Activated CD4-positive, alpha-beta memory T cell treated with anti-CD3 and anti-CD28 coated beads, Interleukin-2, amount 10 ng/mL, durations not matched to agents 7 days and 5 days (primary cell): Measurements from ENCODE around the gene MEGF6. TPM values are rescaled to one million over a fixed set of nuclear protein-coding genes. Genes with fewer than 3 reads are reported as not detected.
A peak's percentile ranks its signal among the peaks of the same experiment; 100 is the strongest.

Experiments used
- CTCF ChIA-PET: fragments of 350-600 bp; sonication (Branson Sonifier 250); formaldehyde crosslinking; loops from one replicate; lab custom pipeline; 2021; ENCODE audit warnings: antibody characterized with exemption, inconsistent platforms; lab: Charles Lee
- POLR2A ChIA-PET: fragments of 350-600 bp; sonication (Branson Sonifier 250); formaldehyde crosslinking; loops from one replicate; lab custom pipeline; 2021; ENCODE audit warnings: antibody characterized with exemption; lab: Charles Lee
- DNase-seq: peaks from one replicate; pipeline ENCODE4 v3.0.0-alpha.2; 2020
- H3K27ac Mint-ChIP-seq: one replicate; pipeline ENCODE4 v1.8.0; 2021; ENCODE audit warnings: mild to moderate bottlenecking, mixed read lengths
- H3K27me3 Mint-ChIP-seq: one replicate; pipeline ENCODE4 v1.8.0; 2021; ENCODE audit warnings: mixed read lengths
- H3K36me3 Mint-ChIP-seq: one replicate; pipeline ENCODE4 v1.8.0; 2021; ENCODE audit warnings: low read depth, mixed read lengths
- H3K4me1 Mint-ChIP-seq: one replicate; pipeline ENCODE4 v1.8.0; 2021; ENCODE audit warnings: mixed read lengths
- H3K4me3 Mint-ChIP-seq: one replicate; pipeline ENCODE4 v1.8.0; 2021; ENCODE audit warnings: mild to moderate bottlenecking, mixed read lengths
- H3K9me3 Mint-ChIP-seq: one replicate; pipeline ENCODE4 v1.8.0; 2021; ENCODE audit warnings: mixed read lengths
- total RNA-seq, 2 experiments: library from RNA; stranded (reverse); gene quantifications; one replicate each; pipeline ENCODE4 v1.2.3, GENCODE V29; 2021

MEGF6 gene
- total RNA-seq, 2 experiments from 2014 or later = 15.6 to 20.2 TPM

DNA sequence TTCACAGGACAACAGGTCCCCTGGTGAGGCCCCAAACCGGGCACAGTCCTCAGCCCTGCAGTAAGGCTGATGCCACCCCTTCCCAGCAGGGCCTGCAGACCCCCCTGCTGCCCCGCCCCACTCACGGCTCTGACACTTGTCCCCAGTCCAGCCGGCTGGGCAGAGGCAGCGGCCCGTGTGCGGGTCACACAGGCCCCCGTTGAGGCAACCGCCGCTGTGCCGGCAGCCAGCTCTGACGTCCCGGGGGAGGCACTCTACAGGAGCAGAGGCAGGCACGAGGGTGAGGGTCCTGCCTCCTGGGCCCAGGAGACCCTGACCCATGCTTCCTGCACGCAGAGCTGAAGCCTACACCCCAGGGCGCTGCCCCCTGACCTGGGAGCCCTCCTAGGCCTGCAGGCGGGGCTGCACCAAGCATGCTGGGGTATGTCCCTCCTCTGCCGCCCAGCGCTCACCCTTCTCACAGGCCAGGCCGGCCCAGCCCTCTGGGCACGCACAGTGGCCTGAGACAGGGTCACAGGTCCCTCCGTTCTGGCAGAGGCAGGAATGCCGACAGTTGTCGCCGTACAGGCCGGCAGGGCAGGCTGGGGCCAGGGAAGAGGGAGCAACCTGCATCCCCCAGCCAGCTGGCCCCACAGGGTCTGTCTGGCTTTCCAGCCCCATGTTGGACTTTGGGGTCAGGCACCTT, 112.9 kb downstream of the MEGF6 start:
- H3K4me3 Mint-ChIP-seq = no peak overlapping the region
- H3K36me3 Mint-ChIP-seq = no peaks in the 10 kb centered on the region
- POLR2A ChIA-PET = no interaction called here
- CTCF ChIA-PET = no interaction called here
- no peaks in the 10 kb centered on the region for H3K9me3 Mint-ChIP-seq
- no peak overlapping the region for H3K27ac Mint-ChIP-seq
- no peaks in the 10 kb centered on the region for H3K4me1 Mint-ChIP-seq
- no peak for DNase-seq
- no peaks in the 10 kb centered on the region for H3K27me3 Mint-ChIP-seq

DNA sequence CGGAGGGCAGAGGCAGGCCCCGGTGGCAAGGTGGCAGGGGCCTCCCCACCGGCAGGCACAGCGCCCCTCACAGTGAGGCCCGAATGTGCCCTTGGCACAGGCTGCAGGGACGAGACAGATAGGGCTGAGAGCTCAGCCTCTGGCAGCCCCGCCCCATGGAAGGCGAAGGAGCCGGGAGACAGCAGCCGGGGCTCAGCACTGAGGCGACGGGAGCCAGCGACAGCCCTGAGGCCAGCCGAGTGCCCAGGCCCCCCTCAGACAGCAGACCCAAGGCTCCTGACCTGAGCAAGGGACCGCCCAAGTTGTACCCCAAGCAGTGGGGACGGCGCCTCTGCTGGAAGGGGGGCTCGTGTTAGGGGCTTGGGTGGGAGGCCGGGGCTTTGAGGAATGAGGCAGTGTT, 113.8 kb downstream of the MEGF6 start:
- DNase-seq = no peak
- no peaks in the 10 kb centered on the region for H3K36me3 Mint-ChIP-seq
- no peak overlapping the region for H3K4me3 Mint-ChIP-seq
- H3K27ac Mint-ChIP-seq = no peak overlapping the region
- H3K9me3 Mint-ChIP-seq = no peaks in the 10 kb centered on the region
- H3K27me3 Mint-ChIP-seq = no peaks in the 10 kb centered on the region
- CTCF ChIA-PET = no interaction called here
- POLR2A ChIA-PET = no interaction called here
- H3K4me1 Mint-ChIP-seq = no peaks in the 10 kb centered on the region

DNA sequence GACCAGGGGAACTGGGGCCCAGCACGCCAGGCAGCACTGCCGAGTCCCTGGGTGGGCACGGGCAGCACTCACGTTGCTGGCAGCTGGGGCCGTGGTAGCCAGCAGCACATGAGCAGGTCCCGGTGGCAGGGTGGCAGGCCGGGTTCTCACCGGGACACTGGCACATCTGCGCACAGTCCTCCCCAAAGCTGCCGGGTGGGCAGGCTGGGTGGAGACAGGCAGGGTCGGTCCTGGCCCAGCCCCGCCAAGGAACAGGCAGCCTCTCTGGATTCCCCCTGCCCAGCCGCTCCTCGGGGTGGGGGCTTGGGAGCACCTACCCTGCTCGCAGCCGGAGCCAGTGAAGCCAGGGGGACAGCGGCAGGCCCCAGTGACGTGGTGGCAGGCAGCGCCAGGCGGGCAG, 114.4 kb downstream of the MEGF6 start:
- POLR2A ChIA-PET = no interaction called here
- no peak for DNase-seq
- H3K36me3 Mint-ChIP-seq = no peaks in the 10 kb centered on the region
- CTCF ChIA-PET = no interaction called here
- H3K9me3 Mint-ChIP-seq = no peaks in the 10 kb centered on the region
- no peaks in the 10 kb centered on the region for H3K27me3 Mint-ChIP-seq
- no peak overlapping the region for H3K4me3 Mint-ChIP-seq
- H3K4me1 Mint-ChIP-seq = no peaks in the 10 kb centered on the region
- no peak overlapping the region for H3K27ac Mint-ChIP-seq

DNA sequence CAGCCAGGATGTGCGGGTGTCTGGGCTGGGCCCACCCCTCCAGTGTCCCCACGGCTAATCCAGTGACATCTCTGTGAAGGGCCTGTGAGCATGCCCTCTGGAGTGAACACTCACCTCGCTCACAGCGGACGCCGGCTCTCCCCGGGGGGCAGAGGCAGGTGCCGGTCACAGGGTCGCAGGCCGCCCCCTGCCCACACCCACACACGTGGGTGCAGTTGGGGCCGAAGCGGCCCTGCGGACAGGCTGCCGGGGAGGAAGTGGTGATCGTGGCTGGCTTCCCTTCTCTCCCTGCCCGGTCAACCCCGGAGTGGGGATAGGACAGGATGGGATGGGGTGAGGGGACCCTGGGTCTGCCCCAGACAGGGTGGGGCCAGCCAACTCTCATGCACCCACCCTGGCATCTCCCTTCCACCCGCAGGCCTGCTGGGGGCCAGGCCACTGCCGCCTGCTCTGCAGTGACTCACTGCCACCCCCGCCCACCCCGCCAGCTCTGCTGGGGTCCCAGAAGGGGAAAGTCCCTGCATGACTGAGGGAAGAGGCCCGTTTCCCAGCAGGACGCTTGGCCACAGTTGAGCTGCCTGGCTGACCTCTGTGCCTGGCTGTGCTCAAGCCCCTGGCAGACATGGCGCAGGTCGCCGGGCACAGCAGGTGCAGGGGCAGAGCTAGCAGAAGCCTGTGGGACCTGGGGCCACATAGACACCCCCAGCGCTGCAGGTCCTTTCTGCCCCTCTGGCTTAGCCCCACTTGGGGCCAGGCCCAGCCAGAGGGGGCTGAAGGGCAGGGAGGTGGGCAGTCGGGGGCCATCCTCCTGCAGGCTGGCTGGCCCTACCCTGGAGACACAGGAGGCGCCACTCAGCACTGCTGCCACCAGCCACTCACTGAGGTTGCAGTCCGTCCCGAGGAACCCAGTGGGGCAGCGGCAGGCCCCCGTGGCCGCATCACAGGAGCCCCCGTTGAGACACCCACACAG, 115.2 kb downstream of the MEGF6 start:
- Mint-ChIP-seq H3K9me3 (no peaks in the 10 kb centered on the region), H3K27me3 (no peaks in the 10 kb centered on the region), H3K27ac (no peak overlapping the region), H3K36me3 (no peaks in the 10 kb centered on the region), H3K4me1 (peaks cover 2% of the 10 kb centered on the region), H3K4me3 (no peak overlapping the region)
- POLR2A ChIA-PET = no interaction called here
- CTCF ChIA-PET = no interaction called here
- no peak for DNase-seq

DNA sequence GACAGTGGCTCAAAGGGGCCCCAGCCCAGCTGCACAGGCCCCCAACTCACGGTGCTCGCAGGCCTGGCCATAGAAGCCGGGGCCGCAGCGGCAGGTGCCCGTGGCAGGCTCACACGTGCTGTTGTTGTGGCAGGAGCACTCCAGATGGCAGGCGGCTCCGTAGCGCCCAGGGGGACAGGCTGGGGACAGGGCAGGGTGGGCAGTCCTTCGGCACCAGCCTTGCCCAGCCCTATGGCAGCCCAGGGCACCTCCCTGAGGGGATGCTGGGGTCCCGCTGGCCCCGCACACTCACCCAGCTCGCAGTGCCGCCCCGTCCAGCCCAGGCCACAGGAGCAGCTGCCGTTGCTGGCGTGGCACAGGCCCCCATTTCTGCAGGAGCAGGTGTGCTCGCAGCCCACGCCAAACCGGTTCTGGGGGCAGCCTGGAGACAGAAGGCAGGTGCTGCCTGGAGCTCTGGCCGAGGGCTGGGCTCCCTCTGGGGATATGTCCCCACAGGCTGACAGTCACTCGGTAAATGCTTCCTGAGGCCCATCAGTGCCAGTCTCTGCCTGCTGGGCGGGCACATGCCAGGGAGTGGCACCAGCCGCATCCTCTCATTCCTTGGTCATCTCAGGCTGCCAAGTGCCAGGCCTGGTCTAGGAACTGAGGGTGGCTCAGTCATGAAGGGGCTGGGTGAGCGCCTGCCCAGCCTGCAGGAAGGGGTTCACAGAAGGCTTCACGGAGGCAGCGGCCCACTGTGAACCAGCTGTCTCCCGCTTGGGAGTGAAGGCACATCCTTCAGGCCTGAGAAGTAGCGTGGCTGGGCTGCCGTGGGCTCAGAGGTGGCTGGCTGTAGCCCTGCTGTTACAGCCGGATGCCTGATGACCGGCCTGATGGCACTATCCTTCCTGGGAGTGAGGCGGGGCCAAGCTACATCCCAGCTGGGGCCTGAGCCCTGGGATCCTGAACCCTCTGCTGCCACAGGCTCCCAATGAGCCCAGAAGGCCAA, 116.7 kb downstream of the MEGF6 start:
- CTCF ChIA-PET = no interaction called here
- H3K27ac Mint-ChIP-seq = no peak overlapping the region
- H3K36me3 Mint-ChIP-seq = no peaks in the 10 kb centered on the region
- DNase-seq = no peak
- no peaks in the 10 kb centered on the region for H3K27me3 Mint-ChIP-seq
- peaks cover 2% of the 10 kb centered on the region for H3K4me1 Mint-ChIP-seq
- POLR2A ChIA-PET = no interaction called here
- H3K9me3 Mint-ChIP-seq = no peaks in the 10 kb centered on the region
- H3K4me3 Mint-ChIP-seq = no peak overlapping the region

DNA sequence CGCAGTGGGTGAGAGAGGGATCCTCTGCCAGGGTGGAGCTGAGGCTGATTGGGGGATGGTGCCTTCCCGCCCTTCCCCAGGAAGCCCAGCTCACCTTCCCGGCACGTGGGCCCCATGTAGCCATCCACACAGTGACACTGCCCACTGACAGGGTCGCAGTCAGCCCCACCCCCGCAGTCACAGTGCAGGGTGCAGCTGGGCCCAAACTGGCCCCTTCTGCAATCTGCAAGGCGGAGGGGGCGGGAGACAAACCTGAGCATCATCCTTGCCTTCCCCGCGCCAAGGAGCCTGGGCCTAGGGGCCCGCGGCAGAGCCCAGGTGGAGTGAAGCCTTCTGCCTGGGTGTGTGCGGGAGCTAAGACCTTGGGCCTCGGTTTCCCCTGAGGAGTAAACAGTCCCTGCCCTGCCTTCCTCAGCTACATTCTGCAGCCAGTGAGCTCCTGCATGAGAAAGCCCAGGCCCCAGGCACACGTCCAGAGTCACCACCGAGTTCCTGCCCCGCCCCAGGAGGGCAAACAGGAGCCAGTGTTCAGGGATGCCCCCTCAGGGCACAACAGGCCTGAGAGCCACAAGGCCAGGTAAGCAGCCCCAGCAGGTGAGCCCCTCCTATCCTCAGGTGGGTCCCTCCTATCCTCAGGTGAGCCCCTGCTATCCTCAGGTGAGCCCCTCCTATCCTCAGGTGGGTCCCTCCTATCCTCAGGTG, 118.6 kb downstream of the MEGF6 start:
- no peak for DNase-seq
- H3K4me3 Mint-ChIP-seq = no peak overlapping the region
- no peaks in the 10 kb centered on the region for H3K9me3 Mint-ChIP-seq
- no peaks in the 10 kb centered on the region for H3K27me3 Mint-ChIP-seq
- H3K4me1 Mint-ChIP-seq = peaks cover 2% of the 10 kb centered on the region
- no peak overlapping the region for H3K27ac Mint-ChIP-seq
- ChIA-PET POLR2A (no interaction called here), CTCF (interaction anchor here (1.2 kb wide), 2 partner anchors 127 to 232 kb away, joined by 3 to 5 read pairs; no protein-coding TSS in a partner anchor)
- no peaks in the 10 kb centered on the region for H3K36me3 Mint-ChIP-seq

DNA sequence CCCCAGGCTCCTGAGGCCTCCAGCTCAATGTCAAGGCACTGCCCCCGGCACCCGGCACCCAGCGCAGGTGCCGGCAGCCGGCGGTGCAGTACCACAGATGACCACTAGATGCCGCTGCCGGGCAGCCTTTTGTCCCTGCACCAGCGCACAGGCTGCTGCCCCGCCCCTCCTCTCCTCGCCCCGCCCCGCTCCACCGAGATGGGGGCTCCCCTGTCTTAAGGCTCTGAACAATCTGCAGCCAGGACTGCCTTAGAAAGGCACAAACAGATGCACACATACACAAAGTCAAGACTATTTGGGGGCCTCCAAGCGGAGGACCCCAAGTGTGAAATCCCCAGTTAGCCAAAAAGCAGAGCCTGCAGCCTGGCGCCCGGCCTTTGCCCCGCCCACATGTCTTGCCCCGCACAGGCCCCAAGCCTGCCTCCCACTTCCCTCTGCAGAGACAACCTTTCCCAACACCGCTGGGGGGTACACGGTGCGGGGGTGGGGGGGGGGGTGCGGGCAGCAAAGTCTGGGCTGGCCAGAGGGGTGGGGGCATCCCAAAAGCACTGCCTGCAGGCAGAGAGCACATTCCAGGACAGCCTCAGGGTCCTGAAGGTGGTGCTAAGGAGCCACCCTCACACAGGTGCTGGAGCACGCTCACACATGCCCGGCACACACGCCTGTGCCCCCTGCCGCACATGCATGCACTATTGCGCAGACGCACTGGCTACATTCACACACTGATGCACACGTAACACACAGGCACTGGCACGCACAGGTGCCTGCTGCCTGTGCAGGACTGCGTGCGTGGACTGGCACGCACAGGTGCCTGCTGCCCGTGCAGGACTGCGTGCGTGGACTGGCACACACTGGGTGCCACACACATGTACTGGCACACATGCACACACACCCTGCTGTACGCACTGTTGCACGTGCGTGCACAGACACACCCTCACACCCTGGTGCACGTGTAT, 119.7 kb downstream of the MEGF6 start:
- Mint-ChIP-seq H3K4me1 (peaks cover 2% of the 10 kb centered on the region), H3K36me3 (no peaks in the 10 kb centered on the region), H3K27me3 (no peaks in the 10 kb centered on the region), H3K9me3 (no peaks in the 10 kb centered on the region), H3K27ac (no peak overlapping the region), H3K4me3 (no peak overlapping the region)
- ChIA-PET CTCF (interaction anchor here (0.6 to 1.8 kb wide), 12 partner anchors 27 to 365 kb away, joined by 3 to 40 read pairs (median 3); partner anchors contain the start of genes CEP104 and DFFB), POLR2A (no interaction called here)
- DNase-seq = peak; percentile 78

DNA sequence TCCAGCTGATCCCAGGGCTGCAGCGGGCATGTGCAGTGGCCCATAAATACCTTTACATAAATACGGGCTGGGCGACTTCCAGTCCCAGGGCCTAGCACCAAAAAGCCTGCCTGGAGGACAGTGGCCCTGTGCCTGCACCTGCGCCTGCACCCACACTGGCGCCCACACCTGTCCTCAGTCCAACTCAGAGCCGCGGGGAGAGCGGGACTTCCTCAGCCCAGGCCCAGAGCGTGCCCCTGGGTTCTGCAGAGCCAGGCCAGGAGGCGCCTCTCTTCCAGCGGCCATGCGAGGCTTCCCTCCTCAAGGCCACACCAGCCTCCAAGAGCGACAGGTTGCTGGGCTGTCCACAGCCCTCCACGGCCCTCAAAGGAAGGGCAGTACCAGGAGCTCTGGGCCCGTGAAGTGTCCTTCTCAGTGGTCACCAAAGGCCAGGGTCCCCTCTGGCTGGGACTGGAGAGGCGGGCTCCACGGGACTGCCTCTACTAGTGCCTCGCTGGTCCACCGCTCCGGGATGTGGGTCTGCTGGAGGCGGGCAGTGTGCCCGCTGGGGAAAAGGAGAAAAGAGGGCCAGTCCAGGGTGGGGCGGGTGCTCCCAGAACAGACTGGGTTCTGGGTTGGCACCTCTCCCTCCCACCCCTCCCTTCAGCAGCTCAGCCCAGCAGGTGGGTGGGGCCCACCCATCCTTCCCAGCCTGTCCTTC, 121.1 kb downstream of the MEGF6 start:
- DNase-seq = no peak
- Mint-ChIP-seq H3K9me3 (no peaks in the 10 kb centered on the region), H3K36me3 (no peaks in the 10 kb centered on the region), H3K27ac (no peak overlapping the region), H3K4me3 (no peak overlapping the region), H3K4me1 (peaks cover 2% of the 10 kb centered on the region), H3K27me3 (no peaks in the 10 kb centered on the region)
- ChIA-PET POLR2A (no interaction called here), CTCF (interaction anchor here (0.8 to 1.8 kb wide), 7 partner anchors 28 to 366 kb away, joined by 3 to 40 read pairs (median 5); partner anchors contain the start of genes CEP104 and DFFB)

DNA sequence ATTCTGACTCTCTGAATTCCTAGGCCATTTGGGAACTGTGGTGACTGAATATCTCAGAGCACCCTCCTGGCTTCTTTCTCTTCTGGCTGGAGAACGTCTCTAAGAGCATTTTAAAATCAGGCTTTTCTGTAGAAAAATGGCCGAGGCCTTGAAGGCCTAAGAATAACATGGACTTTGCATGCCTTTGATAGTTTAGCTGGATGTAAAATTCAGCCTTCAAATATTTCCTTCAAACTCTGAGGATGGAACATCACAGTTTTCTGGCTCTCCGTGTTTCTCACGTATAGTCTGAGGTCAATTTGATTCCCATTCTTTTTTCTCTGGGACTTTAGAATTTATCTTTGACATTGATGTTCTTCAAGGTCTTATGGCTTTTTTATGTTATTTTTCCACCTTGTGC, 122.9 kb downstream of the MEGF6 start:
- Mint-ChIP-seq H3K4me3 (no peak overlapping the region), H3K27ac (no peak overlapping the region), H3K27me3 (no peaks in the 10 kb centered on the region), H3K4me1 (peaks cover 2% of the 10 kb centered on the region), H3K36me3 (no peaks in the 10 kb centered on the region), H3K9me3 (no peaks in the 10 kb centered on the region)
- POLR2A ChIA-PET = no interaction called here
- no peak for DNase-seq
- CTCF ChIA-PET = no interaction called here

DNA sequence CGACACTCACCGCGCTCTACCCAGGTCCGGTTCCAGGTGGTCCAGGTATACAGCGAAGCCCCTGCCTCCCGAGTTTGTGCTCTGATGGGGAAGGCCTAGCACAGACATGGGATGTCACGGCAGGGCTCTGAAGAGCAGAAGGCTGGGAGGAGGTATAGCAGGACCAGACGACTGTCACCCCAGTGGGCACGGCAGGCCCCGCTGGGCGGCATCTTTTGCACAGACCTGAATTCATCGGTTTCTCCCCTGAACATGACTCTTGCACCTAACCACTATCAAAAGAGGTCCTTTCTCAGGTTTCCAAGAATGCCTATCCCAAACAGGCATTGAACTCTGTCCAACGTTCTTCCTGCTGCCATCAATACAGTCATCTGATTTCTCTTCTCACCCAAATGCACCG, 126.3 kb downstream of the MEGF6 start:
- no peak for DNase-seq
- Mint-ChIP-seq H3K27ac (no peak overlapping the region), H3K27me3 (no peaks in the 10 kb centered on the region), H3K9me3 (no peaks in the 10 kb centered on the region), H3K4me1 (no peaks in the 10 kb centered on the region), H3K36me3 (no peaks in the 10 kb centered on the region), H3K4me3 (no peak overlapping the region)
- CTCF ChIA-PET = interaction anchor here (0.7 to 3.7 kb wide), 2 partner anchors 32 to 892 kb away, joined by 3 to 13 read pairs; no protein-coding TSS in a partner anchor
- POLR2A ChIA-PET = no interaction called here
